T-cell (primary cell): ENCODE data around the gene FICD. TPM values are rescaled to one million over a fixed set of nuclear protein-coding genes. Genes with fewer than 3 reads are reported as not detected.
"Not testable (repeated sequence)": the region's sequence is repeated elsewhere in the genome, so short reads cannot be mapped to it uniquely, and the experiment has no call there.

Experiments used
- ATAC-seq, 4 experiments: fragments of 200-7000 bp in 3 of 4; fragments of 150-1000 bp in 1 of 4; cut with Tn5 transposase; replicated peaks in 1 of 4; 1 replicate in 3 of 4; 2 replicates in 1 of 4; pipeline ENCODE4 v1.10.0; 2021; ENCODE audit warnings: moderate library complexity in 3 of 4, mild to moderate bottlenecking in 2 of 4, moderate number of reproducible peaks in 1 of 4
- CTCF ChIA-PET, 2 donors: fragments of 300-600 bp; sonication (Branson Sonifier 250); formaldehyde crosslinking; loops; one replicate each; lab custom pipeline; 2022; ENCODE audit warnings: antibody characterized with exemption in 2 of 2; lab: Charles Lee
- POLR2A ChIA-PET, 2 donors: fragments of 300-600 bp; sonication (Branson Sonifier 250); formaldehyde crosslinking; loops; one replicate each; lab custom pipeline; 2022; ENCODE audit warnings: antibody characterized with exemption in 2 of 2; lab: Charles Lee
- DNase-seq, 35 experiments: peaks; one replicate each; pipeline versions ENCODE4 v3.0.0 to v3.0.0-alpha.2; 2013 to 2023
- H3K27ac ChIP-seq: one replicate; pipeline ENCODE4 v1.5.1; 2013; ENCODE audit warnings: low read length
- H3K27me3 ChIP-seq, 2 experiments: replicated peaks in 1 of 2; 1 replicate in 1 of 2; 2 replicates in 1 of 2; pipeline versions ENCODE4 v1.6.1 to v1.7.0; 2013; ENCODE audit warnings: low read length in 1 of 2, mixed read lengths in 1 of 2; ENCODE audit not compliant: control insufficient read depth in 2 of 2, insufficient read depth in 2 of 2; ENCODE audit errors: extremely low read depth in 1 of 2
- H3K36me3 ChIP-seq, 2 donors: 1 replicate in 1 of 2; 2 replicates in 1 of 2; pipeline versions ENCODE4 v1.6.1 to v1.7.0; 2013; ENCODE audit warnings: low read length in 1 of 2; ENCODE audit not compliant: control insufficient read depth in 2 of 2, insufficient read depth in 1 of 2; ENCODE audit errors: extremely low read depth in 1 of 2
- H3K4me1 ChIP-seq, 2 experiments: 1 replicate in 1 of 2; 2 replicates in 1 of 2; pipeline versions ENCODE4 v1.6.1 to v1.7.0; 2013; ENCODE audit warnings: low read length in 2 of 2, mixed read lengths in 1 of 2; ENCODE audit not compliant: insufficient read depth in 2 of 2, control insufficient read depth in 1 of 2; ENCODE audit errors: extremely low read depth in 1 of 2
- H3K4me3 ChIP-seq, 2 donors: 1 replicate in 1 of 2; 2 replicates in 1 of 2; pipeline versions ENCODE4 v1.5.1 to v1.7.0; 2013; ENCODE audit warnings: mild to moderate bottlenecking in 2 of 2, low read length in 1 of 2, moderate library complexity in 1 of 2; ENCODE audit not compliant: control insufficient read depth in 1 of 2; ENCODE audit errors: extremely low read depth in 1 of 2
- H3K9me3 ChIP-seq: 2 replicates; pipeline ENCODE4 v1.7.0; 2013
- H3K27ac Mint-ChIP-seq, 2 donors: one replicate each; pipeline ENCODE4 v1.8.0; 2020 to 2021; ENCODE audit warnings: mild to moderate bottlenecking in 2 of 2, mixed read lengths in 2 of 2
- H3K27me3 Mint-ChIP-seq, 2 donors: one replicate each; pipeline ENCODE4 v1.8.0; 2021 to 2022; ENCODE audit warnings: mixed read lengths in 2 of 2
- H3K36me3 Mint-ChIP-seq: one replicate; pipeline ENCODE4 v1.8.0; 2021; ENCODE audit warnings: mixed read lengths
- H3K4me1 Mint-ChIP-seq, 3 donors: one replicate each; pipeline ENCODE4 v1.8.0; 2020 to 2022; ENCODE audit warnings: mixed read lengths in 3 of 3, mild to moderate bottlenecking in 1 of 3
- H3K4me3 Mint-ChIP-seq, 3 donors: one replicate each; pipeline ENCODE4 v1.8.0; 2020 to 2022; ENCODE audit warnings: mild to moderate bottlenecking in 3 of 3, mixed read lengths in 3 of 3, moderate library complexity in 3 of 3
- H3K9me3 Mint-ChIP-seq, 3 donors: one replicate each; pipeline ENCODE4 v1.8.0; 2020 to 2022; ENCODE audit warnings: mixed read lengths in 3 of 3
- WGBS: methylation state at CpG from one replicate; pipeline ENCODE4 v1.1.5; 2013; ENCODE audit warnings: missing lambda C conversion rate; ENCODE audit not compliant: insufficient coverage; 5-methylcytosine and 5-hydroxymethylcytosine counted together
- total RNA-seq, 35 experiments: library from RNA in 6 of 35; stranded (reverse) in 6 of 35; fragments of 120-200 nt in 1 of 35; gene quantifications; one replicate each; pipeline versions ENCODE4 v1.2.1 to v1.2.4 and lab custom pipeline; 2013 to 2026

Gene FICD
- total RNA-seq, 5 donors from 2014 or later (not counting 1 experiment from before 2014, with no cell fraction given), result 5.0 to 9.3 (median 7.8) TPM

DNA sequence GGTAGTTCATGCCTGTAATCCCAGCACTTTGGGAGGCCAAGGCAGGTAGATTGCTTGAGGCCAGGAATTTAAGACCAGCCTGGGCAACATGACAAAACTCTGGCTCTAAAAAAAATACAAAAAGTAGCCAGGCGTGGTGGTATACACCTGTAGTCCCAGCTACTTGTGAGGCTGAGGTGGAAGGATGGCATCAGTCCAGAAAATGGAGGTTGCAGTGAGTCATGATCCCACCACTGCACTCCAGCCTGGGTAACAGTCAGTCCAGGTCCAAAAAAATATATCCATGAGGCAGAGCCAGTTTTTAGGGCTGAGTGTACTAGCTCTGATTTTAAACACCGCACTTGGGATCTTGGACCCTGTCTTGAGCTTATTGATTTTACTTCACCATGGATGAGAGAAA is 30.6 kb upstream of the FICD start:
- H3K27me3 ChIP-seq, result peaks cover 0 to 25% of the 10 kb centered on the region in 2 experiments
- Mint-ChIP-seq H3K27ac (no peak overlapping the region), H3K4me1 (no peaks in the 10 kb centered on the region), H3K27me3 (peaks cover 48 to 56% of the 10 kb centered on the region in 2 donors), H3K4me3 (no peak overlapping the region), H3K9me3 (peaks cover 0 to 8% (median 7%) of the 10 kb centered on the region in 3 donors), H3K36me3 (no peaks in the 10 kb centered on the region)
- WGBS, result no CpG with 5 or more reads among the region's 2 CpGs
- ATAC-seq, result no peak
- H3K27ac ChIP-seq, result no peak overlapping the region
- ChIA-PET POLR2A (no interaction called here), CTCF (no interaction called here)
- no peaks in the 10 kb centered on the region for H3K36me3 ChIP-seq
- H3K4me3 ChIP-seq, result no peak overlapping the region
- H3K9me3 ChIP-seq, result no peaks in the 10 kb centered on the region
- H3K4me1 ChIP-seq, result no peaks in the 10 kb centered on the region
- no peak for DNase-seq

DNA sequence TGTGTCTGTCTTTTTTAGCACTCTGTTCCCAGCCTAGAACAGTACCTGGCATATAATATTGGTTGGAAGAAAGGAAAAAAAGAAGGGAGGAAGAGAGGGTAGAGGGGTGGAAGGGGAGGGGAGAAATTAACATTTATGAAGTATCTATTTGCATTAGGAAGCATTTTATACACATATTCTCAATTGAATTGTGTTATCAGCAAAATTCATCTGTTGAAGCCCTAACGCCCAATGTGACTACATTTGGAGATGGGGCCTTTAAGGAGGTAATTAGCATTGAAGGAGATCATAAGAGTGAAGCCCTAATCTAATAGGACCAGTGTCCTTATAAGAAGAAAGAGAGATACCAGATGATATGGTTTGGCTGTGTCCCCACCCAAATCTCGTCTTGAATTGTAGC is 30.2 kb upstream of the FICD start:
- no peaks in the 10 kb centered on the region for H3K36me3 ChIP-seq
- Mint-ChIP-seq H3K4me3 (no peak overlapping the region), H3K27me3 (peaks cover 48 to 55% of the 10 kb centered on the region in 2 donors), H3K4me1 (no peaks in the 10 kb centered on the region), H3K27ac (no peak overlapping the region), H3K9me3 (peaks cover 0 to 8% (median 7%) of the 10 kb centered on the region in 3 donors), H3K36me3 (no peaks in the 10 kb centered on the region)
- no peak overlapping the region for H3K4me3 ChIP-seq
- ATAC-seq, result no peak
- ChIA-PET CTCF (no interaction called here), POLR2A (no interaction called here)
- DNase-seq, result no peak
- no peak overlapping the region for H3K27ac ChIP-seq
- no peaks in the 10 kb centered on the region for H3K4me1 ChIP-seq
- peaks cover 0 to 25% of the 10 kb centered on the region in 2 experiments for H3K27me3 ChIP-seq
- H3K9me3 ChIP-seq, result no peaks in the 10 kb centered on the region
- no CpG with 5 or more reads among the region's 2 CpGs for WGBS

DNA sequence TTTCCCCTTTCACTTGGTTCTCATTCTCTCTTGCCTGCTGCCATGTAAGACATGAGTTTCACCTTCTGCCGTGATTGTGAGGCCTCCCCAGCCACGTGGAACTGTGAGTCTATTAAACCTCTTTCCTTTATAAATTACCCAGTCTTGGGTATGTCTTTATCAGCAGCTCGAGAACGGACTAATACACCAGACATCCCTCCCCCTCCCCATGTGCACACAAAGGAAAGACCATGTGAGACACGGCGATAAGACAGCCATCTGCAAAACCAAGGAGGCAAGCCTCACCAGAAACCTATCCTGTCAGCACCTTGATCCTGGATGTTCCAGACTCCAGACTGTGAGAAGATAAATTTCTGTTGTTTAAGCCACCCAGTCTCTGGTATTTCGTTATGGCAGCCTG is 29.7 kb upstream of the FICD start:
- H3K27ac ChIP-seq, CTCF ChIA-PET, ATAC-seq, H3K9me3 ChIP-seq, H3K36me3 ChIP-seq, H3K4me1 Mint-ChIP-seq, H3K27ac Mint-ChIP-seq, H3K9me3 Mint-ChIP-seq, H3K4me3 Mint-ChIP-seq, POLR2A ChIA-PET, H3K36me3 Mint-ChIP-seq, DNase-seq, H3K4me1 ChIP-seq, H3K4me3 ChIP-seq: not testable (repeated sequence)
- H3K27me3 ChIP-seq, result peaks cover 0 to 25% of the 10 kb centered on the region in 2 experiments
- 81% methylated on average over 6 of the region's 7 CpGs for WGBS
- H3K27me3 Mint-ChIP-seq, result peaks cover 43 to 50% of the 10 kb centered on the region in 2 donors

DNA sequence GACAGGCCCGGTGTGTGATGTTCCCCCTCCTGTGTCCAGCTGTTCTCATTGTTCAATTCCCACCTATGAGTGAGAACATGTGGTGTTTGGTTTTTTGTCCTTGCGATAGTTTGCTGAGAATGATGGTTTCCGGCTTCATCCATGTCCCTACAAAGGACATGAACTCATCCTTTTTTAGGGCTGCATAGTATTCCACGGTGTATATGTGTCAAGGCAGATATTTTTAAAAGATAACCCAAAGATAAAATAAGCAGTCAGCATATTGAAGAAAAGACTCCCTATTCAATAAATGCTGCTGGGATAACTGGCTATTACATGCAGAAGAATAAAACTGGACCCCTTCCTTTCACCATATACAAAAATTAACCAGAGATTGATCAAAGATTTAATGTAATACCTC is 28.0 kb upstream of the FICD start:
- H3K4me3 ChIP-seq, ATAC-seq, H3K36me3 Mint-ChIP-seq, CTCF ChIA-PET, H3K4me3 Mint-ChIP-seq, H3K9me3 ChIP-seq, H3K4me1 Mint-ChIP-seq, H3K4me1 ChIP-seq, H3K36me3 ChIP-seq, DNase-seq, H3K27ac ChIP-seq, H3K27ac Mint-ChIP-seq, POLR2A ChIA-PET, H3K9me3 Mint-ChIP-seq: not testable (repeated sequence)
- no CpG with 5 or more reads among the region's 4 CpGs for WGBS
- peaks cover 0 to 22% of the 10 kb centered on the region in 2 experiments for H3K27me3 ChIP-seq
- peaks cover 39% of the 10 kb centered on the region in 2 donors for H3K27me3 Mint-ChIP-seq

DNA sequence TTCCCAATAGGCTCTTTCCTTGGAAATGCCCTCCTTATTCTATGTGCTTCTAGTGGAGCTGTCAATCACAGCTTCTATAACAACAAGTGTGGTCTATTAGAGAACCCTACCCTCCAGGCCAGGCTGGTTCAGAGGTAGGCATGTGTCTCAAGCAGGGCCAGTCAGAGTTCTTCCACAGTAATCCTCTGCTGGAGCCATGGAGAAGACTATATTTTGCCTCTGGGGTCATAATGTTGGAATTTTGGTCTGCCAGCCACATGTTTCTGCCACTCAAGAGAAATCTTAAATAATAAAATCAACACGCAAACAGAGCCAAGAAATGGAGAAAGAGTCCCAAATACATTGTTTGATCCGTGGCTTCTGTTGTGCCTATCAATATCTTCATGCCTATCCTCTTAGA is 23.8 kb upstream of the FICD start:
- H3K27me3 ChIP-seq, result peaks cover 0 to 14% of the 10 kb centered on the region in 2 experiments
- H3K4me1 ChIP-seq, result no peaks in the 10 kb centered on the region
- DNase-seq, result no peak
- no peaks in the 10 kb centered on the region for H3K36me3 Mint-ChIP-seq
- no peaks in the 10 kb centered on the region for H3K36me3 ChIP-seq
- peaks cover 0 to 8% (median 7%) of the 10 kb centered on the region in 3 donors for H3K9me3 Mint-ChIP-seq
- POLR2A ChIA-PET, result no interaction called here
- no peak for ATAC-seq
- no peak overlapping the region for H3K4me3 Mint-ChIP-seq
- no CpG with 5 or more reads among the region's 2 CpGs for WGBS
- no peak overlapping the region for H3K4me3 ChIP-seq
- no peak overlapping the region for H3K27ac Mint-ChIP-seq
- H3K4me1 Mint-ChIP-seq, result no peaks in the 10 kb centered on the region
- H3K27ac ChIP-seq, result no peak overlapping the region
- CTCF ChIA-PET, result no interaction called here
- H3K9me3 ChIP-seq, result no peaks in the 10 kb centered on the region
- H3K27me3 Mint-ChIP-seq, result peaks cover 26 to 53% of the 10 kb centered on the region in 2 donors

DNA sequence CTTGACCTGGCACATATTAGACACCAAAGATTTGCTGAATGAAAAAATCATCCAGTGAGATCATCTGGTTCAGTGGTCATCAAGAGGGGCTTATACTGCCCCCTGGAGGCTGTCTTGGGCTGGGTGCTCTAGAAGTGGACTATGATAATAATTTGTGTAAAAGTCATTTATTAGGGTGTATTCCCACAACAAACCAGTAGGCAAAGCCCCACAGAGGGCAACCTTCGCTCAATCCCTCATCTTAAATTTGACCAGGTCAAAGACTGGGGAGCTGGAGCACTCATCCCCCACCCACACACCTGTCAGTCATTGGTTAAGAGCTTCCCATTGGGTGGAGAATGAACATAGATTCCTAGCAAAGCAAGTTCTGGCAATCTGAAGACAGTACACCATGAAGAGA is 20.0 kb upstream of the FICD start:
- Histone ChIP-seq H3K27ac (no peak overlapping the region), H3K27me3 (peaks cover 0 to 22% of the 10 kb centered on the region in 2 experiments), H3K9me3 (no peaks in the 10 kb centered on the region), H3K36me3 (no peaks in the 10 kb centered on the region), H3K4me3 (no peak overlapping the region), H3K4me1 (no peaks in the 10 kb centered on the region)
- no peak overlapping the region for H3K4me3 Mint-ChIP-seq
- DNase-seq (peak in 4 of 35 experiments; percentile 18 to 39 (median 26)), ATAC-seq (no peak)
- H3K9me3 Mint-ChIP-seq, result no peaks in the 10 kb centered on the region
- no peaks in the 10 kb centered on the region for H3K36me3 Mint-ChIP-seq
- no peak overlapping the region for H3K27ac Mint-ChIP-seq
- no CpG with 5 or more reads among the region's 1 CpG for WGBS
- ChIA-PET POLR2A (no interaction called here), CTCF (no interaction called here)
- H3K27me3 Mint-ChIP-seq, result peaks cover 31 to 43% of the 10 kb centered on the region in 2 donors
- H3K4me1 Mint-ChIP-seq, result no peaks in the 10 kb centered on the region
